Endothelial cell of umbilical vein (primary cell): ENCODE results near the gene FAM234B. TPM values are rescaled to one million over a fixed set of nuclear protein-coding genes. Genes with fewer than 3 reads are reported as not detected.

ENCODE experiments used
- BruUV-seq: library from RNA; stranded (reverse); fragments of 400-500 nt; replicated peaks from 2 replicates; lab custom pipeline; 2021; lab: Mats Ljungman, UMichigan
- CTCF ChIA-PET: fragments of 300-600, 350-600 bp; sonication (Branson Sonifier 250); formaldehyde crosslinking; loops from one replicate; lab custom pipeline; 2021; ENCODE audit warnings: antibody characterized with exemption, inconsistent platforms; lab: Charles Lee
- POLR2A ChIA-PET: fragments of 300-600, 350-600 bp; sonication (Branson Sonifier 250); formaldehyde crosslinking; loops from one replicate; lab custom pipeline; 2021; ENCODE audit warnings: antibody characterized with exemption, inconsistent platforms; lab: Charles Lee
- DNase-seq: peaks from one replicate; pipeline ENCODE4 v3.0.0-alpha.2; 2011; ENCODE audit warnings: low read depth, low spot score
- FAIRE-seq: peaks from 2 replicates; lab custom pipeline; 2011; peaks lifted over from hg19 to GRCh38; lab: Jason Lieb, UNC
- H2AFZ ChIP-seq: 2 replicates; pipeline ENCODE4 v1.6.0; 2012; ENCODE audit warnings: low read depth, low read length, control low read depth, inconsistent platforms
- H3K27ac ChIP-seq: 2 replicates; pipeline ENCODE4 v1.5.1; 2011; ENCODE audit warnings: low read depth, mild to moderate bottlenecking, control low read depth, low read length, moderate library complexity; ENCODE audit not compliant: insufficient read depth
- H3K27me3 ChIP-seq, 2 experiments: 2 replicates each; pipeline versions ENCODE4 v1.6.0 to v1.6.1; 2011; ENCODE audit warnings: low read length in 2 of 2, mixed read lengths in 1 of 2; ENCODE audit not compliant: control insufficient read depth in 2 of 2, insufficient read depth in 2 of 2
- H3K36me3 ChIP-seq, 2 experiments: 2 replicates in 1 of 2; 3 replicates in 1 of 2; pipeline ENCODE4 v1.5.1; 2011; ENCODE audit warnings: low read length in 2 of 2, mild to moderate bottlenecking in 1 of 2, moderate library complexity in 1 of 2; ENCODE audit not compliant: control insufficient read depth in 2 of 2, insufficient read depth in 2 of 2; ENCODE audit errors: extremely low read depth in 1 of 2
- H3K4me1 ChIP-seq: 3 replicates; pipeline ENCODE4 v1.5.1; 2011; ENCODE audit warnings: mild to moderate bottlenecking, low read length; ENCODE audit not compliant: control insufficient read depth, insufficient read depth; ENCODE audit errors: extremely low read depth
- H3K4me2 ChIP-seq: 2 replicates; pipeline ENCODE4 v1.6.1; 2011; ENCODE audit warnings: low read length, control low read depth, mixed read lengths; ENCODE audit not compliant: insufficient read depth
- H3K4me3 ChIP-seq, 3 experiments: fragments of 200-600 bp in 1 of 3; sonication (generic), shearing (Covaris generic) in 1 of 3; replicated peaks in 1 of 3; 2 replicates each; pipeline ENCODE4 v1.5.1; 2011 to 2016; ENCODE audit warnings: control low read depth in 3 of 3, low read length in 3 of 3, mild to moderate bottlenecking in 2 of 3, inconsistent platforms in 1 of 3, low read depth in 1 of 3, moderate library complexity in 1 of 3; ENCODE audit not compliant: insufficient read depth in 1 of 3
- H3K79me2 ChIP-seq: 2 replicates; pipeline ENCODE4 v1.6.0; 2012; ENCODE audit warnings: low read length, inconsistent platforms; ENCODE audit not compliant: control insufficient read depth, insufficient read depth
- H3K9ac ChIP-seq: replicated peaks from 2 replicates; pipeline ENCODE3; 2011; ENCODE audit warnings: low read length, control low read depth; ENCODE audit not compliant: insufficient read depth; ENCODE audit errors: extremely low read depth
- H3K9me1 ChIP-seq: replicated peaks from 3 replicates; pipeline ENCODE4 v1.6.0; 2011; ENCODE audit warnings: mild to moderate bottlenecking, low read length; ENCODE audit not compliant: control insufficient read depth, insufficient read depth; ENCODE audit errors: extremely low read depth
- H3K9me3 ChIP-seq: replicated peaks from 2 replicates; pipeline ENCODE4 v1.5.1; 2012; ENCODE audit warnings: low read length, inconsistent platforms; ENCODE audit not compliant: control insufficient read depth, insufficient read depth
- H4K20me1 ChIP-seq: replicated peaks from 2 replicates; pipeline ENCODE3; 2011; ENCODE audit warnings: mild to moderate bottlenecking, low read length; ENCODE audit not compliant: control insufficient read depth, insufficient read depth; ENCODE audit errors: extremely low read depth
- EZH2 ChIP-seq: IDR thresholded peaks from 2 replicates; pipeline ENCODE4 v1.6.1; 2012; ENCODE audit warnings: borderline replicate concordance, low read depth, mild to moderate bottlenecking, moderate library complexity, low read length, inconsistent platforms; ENCODE audit not compliant: severe bottlenecking
- FOS ChIP-seq: IDR thresholded peaks from 2 replicates; pipeline ENCODE4 v1.6.1; 2011; ENCODE audit warnings: mild to moderate bottlenecking, low read length, moderate library complexity, borderline replicate concordance; ENCODE audit not compliant: insufficient read depth
- GATA2 ChIP-seq: IDR thresholded peaks from 2 replicates; pipeline ENCODE4 v1.7.0; 2011; ENCODE audit warnings: low read depth, mild to moderate bottlenecking, moderate library complexity, mixed read lengths, low read length; ENCODE audit not compliant: insufficient read length, insufficient read depth
- JUN ChIP-seq: IDR thresholded peaks from 2 replicates; pipeline ENCODE4 v1.6.1; 2011; ENCODE audit warnings: borderline replicate concordance, low read depth; ENCODE audit not compliant: insufficient read length, insufficient read depth
- MAX ChIP-seq: IDR thresholded peaks from 2 replicates; pipeline ENCODE4 v1.6.1; 2011; ENCODE audit not compliant: insufficient read depth, insufficient read length
- POLR2A ChIP-seq: IDR thresholded peaks from 2 replicates; pipeline ENCODE4 v1.6.1; 2012; ENCODE audit warnings: low read depth, mild to moderate bottlenecking, control low read depth, low read length
- dilution Hi-C: fragments of 300-500 bp; cut with MboI; formaldehyde crosslinking; loops from one replicate; pipeline ENCODE4 v1.15.0; 2019; ENCODE audit warnings: low sequenced_read_pairs; ENCODE audit not compliant: extremely low pct_ligation_motif_present
- intact Hi-C: fragments of 100-400 bp; cut with micrococcal nuclease; formaldehyde crosslinking; loops from one replicate; pipeline ENCODE4 v1.10.0; 2022
- polyA plus RNA-seq, 4 experiments: library from polyadenylated mRNA; depleted of rRNA in 3 of 4; stranded (reverse) in 3 of 4; unstranded in 1 of 4; fragments of >200 nt; gene quantifications; 2 replicates each; pipeline versions ENCODE4 v1.2.1 to v1.2.3, GENCODE V29; 2011 to 2012; ENCODE audit warnings: missing spikeins in 1 of 4
- total RNA-seq: library from RNA; stranded (reverse); gene quantifications from 2 replicates; pipeline ENCODE4 v1.2.3, GENCODE V29; 2021

FAM234B gene
- total and polyA plus RNA-seq, 2 donors (not counting 3 experiments of a cell fraction or from before 2014, with no cell fraction given): 4.9 to 13.2 TPM

- Histone ChIP-seq H3K9me1 (no peaks in the 10 kb centered on the region), H3K9ac (peak overlapping the region; percentile 97), H3K4me1 (peaks cover 45% of the 10 kb centered on the region), H4K20me1 (no peaks in the 10 kb centered on the region), H3K36me3 (no peaks in the 10 kb centered on the region), H3K9me3 (no peaks in the 10 kb centered on the region), H3K27me3 (no peaks in the 10 kb centered on the region), H3K79me2 (no peaks in the 10 kb centered on the region), H3K27ac (peak overlapping the region; percentile 100), H2AFZ (no peak overlapping the region), H3K4me2 (peak overlapping the region; percentile 77), H3K4me3 (peak overlapping the region in 2 of 3 experiments; percentile 36 to 47)
- ChIA-PET POLR2A (interaction anchor here (0.7 to 2.2 kb wide), 4 partner anchors 18 to 104 kb away, joined by 3 to 8 read pairs (median 4); partner anchors contain the start of gene EMP1), CTCF (interaction anchor here (1.1 to 6.0 kb wide), 11 partner anchors 13 to 185 kb away, joined by 3 to 89 read pairs (median 4); partner anchors contain the start of gene EMP1)
- dilution Hi-C loops: no loop called here
- BruUV-seq: TSS peak; percentile 37
- FAIRE-seq (peak; percentile 68), DNase-seq (peak; percentile 45)
- TF ChIP-seq FOS (peak; percentile 38), JUN (no peak)
- intact Hi-C loops: loop anchor here (1.0 kb wide), 5 partner anchors 14 to 294 kb away; partner anchors contain the start of gene EMP1
Measured at GRCh38 chr12:13101821-13102375, 57.7 kb downstream of the FAM234B start.

- CTCF ChIA-PET: interaction anchor here (0.9 to 6.0 kb wide), 7 partner anchors 9 to 186 kb away, joined by 3 to 89 read pairs (median 4); no protein-coding TSS in a partner anchor
- POLR2A ChIA-PET: interaction anchor here (0.7 to 2.2 kb wide), 2 partner anchors 17 to 93 kb away, joined by 3 to 8 read pairs; partner anchors contain the start of gene EMP1
- no peaks in the 10 kb centered on the region for H3K27me3 ChIP-seq
- TF ChIP-seq FOS (no peak), GATA2 (no peak), POLR2A (no peak), MAX (no peak), EZH2 (no peak)
- H3K27ac ChIP-seq: peak overlapping the region; percentile 100
- H3K9me1 ChIP-seq: no peaks in the 10 kb centered on the region
- no peak overlapping the region for H3K4me2 ChIP-seq
- peaks cover 38% of the 10 kb centered on the region for H3K4me1 ChIP-seq
- no peaks in the 10 kb centered on the region for H3K36me3 ChIP-seq
- H3K9ac ChIP-seq: no peak overlapping the region
- intact Hi-C loops: no loop called here
- no TSS peak for BruUV-seq
- no peak overlapping the region for H3K4me3 ChIP-seq
- dilution Hi-C loops: no loop called here
- no peak for DNase-seq
- H3K79me2 ChIP-seq: no peaks in the 10 kb centered on the region
- no peak for FAIRE-seq
- no peak overlapping the region for H2AFZ ChIP-seq
- H4K20me1 ChIP-seq: no peaks in the 10 kb centered on the region
- no peaks in the 10 kb centered on the region for H3K9me3 ChIP-seq
Measured at GRCh38 chr12:13102461-13103195, 58.4 kb downstream of the FAM234B start.
